HEK293T (cell line): ENCODE data around the gene ARRB1.

Experiments used
- HDGF ChIP-seq: fragments of 450-650 bp; IDR thresholded peaks from 2 replicates; pipeline ENCODE4 v1.6.1; 2017; ENCODE audit warnings: antibody characterized with exemption, borderline replicate concordance
- TARDBP ChIP-seq: fragments of 450-650 bp; IDR thresholded peaks from 2 replicates; pipeline ENCODE4 v1.6.1; 2016

GRCh38 chr11:75280770-75281468 is 70.5 kb downstream of the ARRB1 start:
- TF ChIP-seq TARDBP (no peak), HDGF (no peak)
